Measurements from ENCODE around the gene USP15. TPM values are rescaled to one million over a fixed set of nuclear protein-coding genes. Genes with fewer than 3 reads are reported as not detected.
A peak's percentile ranks its signal among the peaks of the same experiment; 100 is the strongest.

The USP15 gene
- total and polyA plus RNA-seq, 12 donors, result 26.7 to 76.0 (median 61.9) TPM

GRCh38 chr12:62250671-62251608 is 9.3 kb upstream of the USP15 start:
- H3K4me1 ChIP-seq, result peaks cover 0 to 38% (median 0%) of the 10 kb centered on the region in 9 donors
- ATAC-seq, result peak in 1 of 8 donors; percentile 50
- intact Hi-C loops (cut with DNase I), result no loop called here
- no peaks in the 10 kb centered on the region for H3K27me3 ChIP-seq
- no peaks in the 10 kb centered on the region for H3K9me3 ChIP-seq
- H3K36me3 ChIP-seq, result no peaks in the 10 kb centered on the region
- no peak for TF ChIP-seq CTCF (IDR thresholded peaks at IDR 0.05)
- DNase-seq, result no peak
- H3K27ac ChIP-seq, result peak overlapping the region in 3 of 10 donors; percentile 10 to 81 (median 32)
- WGBS, 2 donors, result 52 to 59% methylated on average over 3 of the region's 3 CpGs
- H3K4me3 ChIP-seq, result no peak overlapping the region

GRCh38 chr12:62251609-62251958 is 8.6 kb upstream of the USP15 start:
- no peaks in the 10 kb centered on the region for H3K27me3 ChIP-seq
- intact Hi-C loops (cut with DNase I), result no loop called here
- TF ChIP-seq CTCF (IDR thresholded peaks at IDR 0.05), result no peak
- no peak for ATAC-seq
- no peak for DNase-seq
- no peaks in the 10 kb centered on the region for H3K9me3 ChIP-seq
- H3K4me3 ChIP-seq, result no peak overlapping the region
- H3K27ac ChIP-seq, result peak overlapping the region in 3 of 10 donors; percentile 10 to 81 (median 32)
- no peaks in the 10 kb centered on the region for H3K36me3 ChIP-seq
- H3K4me1 ChIP-seq, result peaks cover 0 to 44% (median 0%) of the 10 kb centered on the region in 9 donors

- TF ChIP-seq CTCF (IDR thresholded peaks at IDR 0.05), result no peak
- intact Hi-C loops (cut with DNase I), result no loop called here
- Histone ChIP-seq H3K4me3 (no peak overlapping the region), H3K36me3 (no peaks in the 10 kb centered on the region), H3K4me1 (peaks cover 0 to 52% (median 3%) of the 10 kb centered on the region in 9 donors), H3K27ac (peak overlapping the region in 1 of 10 donors; percentile 81), H3K9me3 (no peaks in the 10 kb centered on the region), H3K27me3 (no peaks in the 10 kb centered on the region)
- WGBS, 2 donors, result 84 to 95% methylated on average over 4 of the region's 4 CpGs
- DNase-seq (no peak), ATAC-seq (no peak)
Measured at GRCh38 chr12:62252576-62252975, 7.6 kb upstream of the USP15 start.

GRCh38 chr12:62254967-62255366 is 5.2 kb upstream of the USP15 start:
- peaks cover 0 to 59% (median 14%) of the 10 kb centered on the region in 9 donors for H3K4me1 ChIP-seq
- DNase-seq, result no peak
- no peaks in the 10 kb centered on the region for H3K9me3 ChIP-seq
- WGBS, 2 donors, result 97 to 98% methylated on average over 3 of the region's 3 CpGs
- ATAC-seq, result no peak
- H3K27ac ChIP-seq, result no peak overlapping the region
- no peaks in the 10 kb centered on the region for H3K36me3 ChIP-seq
- intact Hi-C loops (cut with DNase I), result no loop called here
- H3K4me3 ChIP-seq, result no peak overlapping the region
- H3K27me3 ChIP-seq, result no peaks in the 10 kb centered on the region
- TF ChIP-seq CTCF (IDR thresholded peaks at IDR 0.05), result no peak
